ENCODE results near the gene SKOR1. TPM values are rescaled to one million over a fixed set of nuclear protein-coding genes. Genes with fewer than 3 reads are reported as not detected.
A peak's percentile ranks its signal among the peaks of the same experiment; 100 is the strongest.

The SKOR1 gene
- total RNA-seq, 5 donors from 2014 or later (not counting 1 experiment from before 2014, with no cell fraction given): 0.79 to 2.7 (median 1.3) TPM

GRCh38 chr15:67779549-67780111 lies 45.7 kb upstream of the SKOR1 start:
- WGBS (ENCODE audit: insufficient coverage): 80% methylated on average over 1 of the region's 6 CpGs
- Mint-ChIP-seq H3K4me1 (peaks cover 21 to 28% (median 26%) of the 10 kb centered on the region in 3 donors), H3K9me3 (no peaks in the 10 kb centered on the region), H3K27ac (no peak overlapping the region), H3K27me3 (no peaks in the 10 kb centered on the region), H3K36me3 (peaks cover 18% of the 10 kb centered on the region), H3K4me3 (no peak overlapping the region)
- Histone ChIP-seq H3K27me3 (replicated peaks in 1 of 2; ENCODE audit: control insufficient read depth in 2 of 2, extremely low read depth in 1 of 2, insufficient read depth in 2 of 2, low read length in 1 of 2) (no peaks in the 10 kb centered on the region), H3K36me3 (ENCODE audit: control insufficient read depth in 2 of 2, extremely low read depth in 1 of 2, insufficient read depth in 1 of 2, low read length in 1 of 2) (peaks cover 0 to under 1% of the 10 kb centered on the region in 2 donors), H3K27ac (ENCODE audit: low read length) (no peak overlapping the region), H3K4me1 (ENCODE audit: control insufficient read depth in 1 of 2, extremely low read depth in 1 of 2, insufficient read depth in 2 of 2, low read length in 2 of 2) (peaks cover 19 to 21% of the 10 kb centered on the region in 2 experiments), H3K4me3 (ENCODE audit: control insufficient read depth in 1 of 2, extremely low read depth in 1 of 2, low read length in 1 of 2) (no peak overlapping the region), H3K9me3 (no peaks in the 10 kb centered on the region)
- POLR2A ChIA-PET: interaction anchor here in 1 of 2 donors (0.7 kb wide), 1 partner anchor 98 kb away, joined by 3 read pairs; no protein-coding TSS in a partner anchor
- CTCF ChIA-PET: no interaction called here
- DNase-seq: no peak
- ATAC-seq (replicated peaks in 1 of 4): no peak

GRCh38 chr15:67781061-67781460 lies 44.2 kb upstream of the SKOR1 start:
- no peaks in the 10 kb centered on the region for H3K9me3 ChIP-seq
- Mint-ChIP-seq H3K27ac (no peak overlapping the region), H3K27me3 (no peaks in the 10 kb centered on the region), H3K9me3 (no peaks in the 10 kb centered on the region), H3K36me3 (peaks cover 12% of the 10 kb centered on the region), H3K4me1 (peaks cover 32 to 39% (median 37%) of the 10 kb centered on the region in 3 donors), H3K4me3 (no peak overlapping the region)
- H3K4me3 ChIP-seq (ENCODE audit: control insufficient read depth in 1 of 2, extremely low read depth in 1 of 2, low read length in 1 of 2): no peak overlapping the region
- H3K27ac ChIP-seq (ENCODE audit: low read length): no peak overlapping the region
- WGBS (ENCODE audit: insufficient coverage): 100% methylated on average over 1 of the region's 3 CpGs
- CTCF ChIA-PET: interaction anchor here in 1 of 2 donors (0.6 kb wide), 1 partner anchor 86 kb away, joined by 4 read pairs; no protein-coding TSS in a partner anchor
- DNase-seq (no peak), ATAC-seq (replicated peaks in 1 of 4) (no peak)
- H3K36me3 ChIP-seq (ENCODE audit: control insufficient read depth in 2 of 2, extremely low read depth in 1 of 2, insufficient read depth in 1 of 2, low read length in 1 of 2): no peaks in the 10 kb centered on the region
- H3K27me3 ChIP-seq (replicated peaks in 1 of 2; ENCODE audit: control insufficient read depth in 2 of 2, extremely low read depth in 1 of 2, insufficient read depth in 2 of 2, low read length in 1 of 2): no peaks in the 10 kb centered on the region
- POLR2A ChIA-PET: interaction anchor here in 1 of 2 donors (0.6 kb wide), 1 partner anchor 14 kb away, joined by 5 read pairs; no protein-coding TSS in a partner anchor
- peaks cover 21 to 31% of the 10 kb centered on the region in 2 experiments for H3K4me1 ChIP-seq (ENCODE audit: control insufficient read depth in 1 of 2, extremely low read depth in 1 of 2, insufficient read depth in 2 of 2, low read length in 2 of 2)

- ChIA-PET POLR2A (no interaction called here), CTCF (no interaction called here)
- H3K4me1 ChIP-seq (ENCODE audit: control insufficient read depth in 1 of 2, extremely low read depth in 1 of 2, insufficient read depth in 2 of 2, low read length in 2 of 2): peaks cover 21 to 31% of the 10 kb centered on the region in 2 experiments
- no peak overlapping the region for H3K4me3 Mint-ChIP-seq
- WGBS (ENCODE audit: insufficient coverage): 97% methylated on average over 5 of the region's 10 CpGs
- H3K9me3 ChIP-seq: no peaks in the 10 kb centered on the region
- H3K4me1 Mint-ChIP-seq: peaks cover 32 to 41% (median 40%) of the 10 kb centered on the region in 3 donors
- no peak for ATAC-seq (replicated peaks in 1 of 4)
- H3K36me3 ChIP-seq (ENCODE audit: control insufficient read depth in 2 of 2, extremely low read depth in 1 of 2, insufficient read depth in 1 of 2, low read length in 1 of 2): no peaks in the 10 kb centered on the region
- no peak overlapping the region for H3K4me3 ChIP-seq (ENCODE audit: control insufficient read depth in 1 of 2, extremely low read depth in 1 of 2, low read length in 1 of 2)
- no peak for DNase-seq
- no peaks in the 10 kb centered on the region for H3K9me3 Mint-ChIP-seq
- H3K27ac Mint-ChIP-seq: no peak overlapping the region
- no peaks in the 10 kb centered on the region for H3K27me3 Mint-ChIP-seq
- peaks cover 20% of the 10 kb centered on the region for H3K36me3 Mint-ChIP-seq
- no peaks in the 10 kb centered on the region for H3K27me3 ChIP-seq (replicated peaks in 1 of 2; ENCODE audit: control insufficient read depth in 2 of 2, extremely low read depth in 1 of 2, insufficient read depth in 2 of 2, low read length in 1 of 2)
- no peak overlapping the region for H3K27ac ChIP-seq (ENCODE audit: low read length)
Observed at GRCh38 chr15:67781907-67782690, 43.2 kb upstream of the SKOR1 start.

DNA sequence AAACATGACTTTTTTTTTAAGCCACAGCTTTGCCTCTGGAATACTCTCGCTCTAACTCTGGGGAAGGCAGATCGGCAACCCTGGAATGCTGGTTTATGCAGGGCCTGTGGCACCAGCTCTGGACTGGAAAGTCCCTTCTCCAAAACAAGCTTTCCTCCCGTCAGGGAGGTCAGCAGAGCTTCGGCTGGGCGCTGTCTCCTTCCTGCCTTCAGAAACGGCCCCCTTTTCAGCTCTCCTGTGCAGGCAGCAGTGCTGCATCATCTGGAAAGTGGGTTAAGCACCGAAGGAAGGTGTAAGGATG lies 42.7 kb upstream of the SKOR1 start:
- 79% methylated on average over 6 of the region's 7 CpGs for WGBS (ENCODE audit: insufficient coverage)

DNA sequence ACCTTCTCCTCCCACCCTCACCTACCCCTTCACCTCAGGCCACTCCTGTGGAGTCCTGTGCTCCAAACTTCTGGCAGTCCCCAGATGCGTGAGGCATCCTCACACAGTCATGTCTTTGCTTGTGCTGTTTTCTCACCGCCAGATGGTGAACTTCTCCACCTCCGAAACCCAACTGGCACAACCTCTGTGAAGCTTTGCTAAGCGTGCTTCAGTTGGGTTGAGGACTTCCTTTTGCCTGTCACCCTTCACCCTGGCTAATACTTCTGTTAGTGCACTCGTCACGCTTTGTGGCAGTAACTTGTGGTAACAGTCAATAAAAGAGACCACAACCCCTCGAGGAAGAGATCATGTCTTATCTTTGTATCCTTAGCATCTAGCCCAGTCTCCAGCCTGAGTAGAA lies 42.0 kb upstream of the SKOR1 start:
- H3K4me3 Mint-ChIP-seq: peak overlapping the region in 1 of 3 donors; percentile 53
- Histone ChIP-seq H3K4me1 (ENCODE audit: control insufficient read depth in 1 of 2, extremely low read depth in 1 of 2, insufficient read depth in 2 of 2, low read length in 2 of 2) (peaks cover 21 to 31% of the 10 kb centered on the region in 2 experiments), H3K27me3 (replicated peaks in 1 of 2; ENCODE audit: control insufficient read depth in 2 of 2, extremely low read depth in 1 of 2, insufficient read depth in 2 of 2, low read length in 1 of 2) (no peaks in the 10 kb centered on the region), H3K36me3 (ENCODE audit: control insufficient read depth in 2 of 2, extremely low read depth in 1 of 2, insufficient read depth in 1 of 2, low read length in 1 of 2) (no peaks in the 10 kb centered on the region), H3K27ac (ENCODE audit: low read length) (no peak overlapping the region), H3K4me3 (ENCODE audit: control insufficient read depth in 1 of 2, extremely low read depth in 1 of 2, low read length in 1 of 2) (peak overlapping the region in 1 of 2 donors; percentile 15), H3K9me3 (no peaks in the 10 kb centered on the region)
- DNase-seq: peak; percentile 29 to 75 (median 47)
- peaks cover 20% of the 10 kb centered on the region for H3K36me3 Mint-ChIP-seq
- 29% methylated on average over 1 of the region's 7 CpGs for WGBS (ENCODE audit: insufficient coverage)
- ChIA-PET CTCF (interaction anchor here in 1 of 2 donors (0.9 to 2.0 kb wide), 2 partner anchors 52 to 371 kb away, joined by 3 to 7 read pairs; no protein-coding TSS in a partner anchor), POLR2A (interaction anchor here in 1 of 2 donors (0.6 kb wide), 1 partner anchor 226 kb away, joined by 3 read pairs; no protein-coding TSS in a partner anchor)
- H3K9me3 Mint-ChIP-seq: no peaks in the 10 kb centered on the region
- ATAC-seq (replicated peaks in 1 of 4): peak; percentile 80 to 90 (median 88)
- no peaks in the 10 kb centered on the region for H3K27me3 Mint-ChIP-seq
- H3K4me1 Mint-ChIP-seq: peaks cover 32 to 41% (median 40%) of the 10 kb centered on the region in 3 donors
- H3K27ac Mint-ChIP-seq: peak overlapping the region; percentile 81 to 84

More for the DNA sequence above, 42.7 kb upstream of the SKOR1 start:
- Mint-ChIP-seq H3K4me3 (no peak overlapping the region), H3K4me1 (peaks cover 32 to 41% (median 40%) of the 10 kb centered on the region in 3 donors), H3K27ac (peak overlapping the region in 1 of 2 donors; percentile 46), H3K36me3 (peaks cover 20% of the 10 kb centered on the region), H3K27me3 (no peaks in the 10 kb centered on the region), H3K9me3 (no peaks in the 10 kb centered on the region)
- H3K4me1 ChIP-seq (ENCODE audit: control insufficient read depth in 1 of 2, extremely low read depth in 1 of 2, insufficient read depth in 2 of 2, low read length in 2 of 2): peaks cover 21 to 31% of the 10 kb centered on the region in 2 experiments
- H3K27me3 ChIP-seq (replicated peaks in 1 of 2; ENCODE audit: control insufficient read depth in 2 of 2, extremely low read depth in 1 of 2, insufficient read depth in 2 of 2, low read length in 1 of 2): no peaks in the 10 kb centered on the region
- no peaks in the 10 kb centered on the region for H3K36me3 ChIP-seq (ENCODE audit: control insufficient read depth in 2 of 2, extremely low read depth in 1 of 2, insufficient read depth in 1 of 2, low read length in 1 of 2)
- no peak overlapping the region for H3K27ac ChIP-seq (ENCODE audit: low read length)
- POLR2A ChIA-PET: no interaction called here
- ATAC-seq (replicated peaks in 1 of 4): no peak
- no peak overlapping the region for H3K4me3 ChIP-seq (ENCODE audit: control insufficient read depth in 1 of 2, extremely low read depth in 1 of 2, low read length in 1 of 2)
- CTCF ChIA-PET: interaction anchor here in 1 of 2 donors (2.0 kb wide), 1 partner anchor 53 kb away, joined by 7 read pairs; no protein-coding TSS in a partner anchor
- no peak for DNase-seq
- H3K9me3 ChIP-seq: no peaks in the 10 kb centered on the region

DNA sequence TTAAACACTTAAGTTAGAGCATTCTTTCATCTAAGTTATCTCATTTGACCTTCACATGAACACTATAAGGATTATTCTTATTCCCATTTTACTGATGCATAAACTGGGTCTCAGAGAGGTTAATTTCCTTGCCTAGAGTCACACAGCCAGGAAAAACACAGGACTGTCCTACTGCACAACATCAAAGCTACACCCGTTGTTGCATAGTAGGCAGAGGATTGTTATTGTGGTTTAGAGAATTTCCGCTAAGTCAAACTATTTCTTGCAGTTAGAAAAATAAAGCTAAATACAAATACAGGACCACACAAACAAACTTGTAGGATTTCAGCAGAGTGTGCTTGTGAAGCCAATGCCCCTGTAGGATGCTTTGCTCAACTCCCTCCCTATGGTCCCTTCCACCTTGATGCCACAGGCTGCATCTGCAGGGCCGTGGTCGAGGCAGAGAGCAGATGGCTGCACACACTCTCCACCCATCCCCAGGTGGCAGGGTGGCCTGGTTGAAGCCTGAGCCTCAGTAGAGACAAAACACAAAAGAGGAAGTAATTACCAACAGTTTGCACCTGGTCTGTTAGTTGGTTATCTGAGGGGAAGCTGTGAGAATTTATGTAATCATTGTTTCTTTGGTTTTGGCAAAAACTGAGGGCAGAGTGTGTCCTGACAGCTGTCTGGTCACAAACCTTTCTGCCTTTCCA lies 41.1 kb upstream of the SKOR1 start:
- ATAC-seq (replicated peaks in 1 of 4): peak in 3 of 4 experiments; percentile 38 to 50 (median 49)
- H3K27ac Mint-ChIP-seq: peak overlapping the region; percentile 69 to 86
- H3K4me1 Mint-ChIP-seq: peaks cover 32 to 41% (median 40%) of the 10 kb centered on the region in 3 donors
- Histone ChIP-seq H3K27ac (ENCODE audit: low read length) (peak overlapping the region; percentile 37), H3K4me1 (ENCODE audit: control insufficient read depth in 1 of 2, extremely low read depth in 1 of 2, insufficient read depth in 2 of 2, low read length in 2 of 2) (peaks cover 21 to 31% of the 10 kb centered on the region in 2 experiments), H3K9me3 (no peaks in the 10 kb centered on the region), H3K4me3 (ENCODE audit: control insufficient read depth in 1 of 2, extremely low read depth in 1 of 2, low read length in 1 of 2) (no peak overlapping the region), H3K36me3 (ENCODE audit: control insufficient read depth in 2 of 2, extremely low read depth in 1 of 2, insufficient read depth in 1 of 2, low read length in 1 of 2) (no peaks in the 10 kb centered on the region), H3K27me3 (replicated peaks in 1 of 2; ENCODE audit: control insufficient read depth in 2 of 2, extremely low read depth in 1 of 2, insufficient read depth in 2 of 2, low read length in 1 of 2) (no peaks in the 10 kb centered on the region)
- H3K36me3 Mint-ChIP-seq: peaks cover 21% of the 10 kb centered on the region
- no peaks in the 10 kb centered on the region for H3K9me3 Mint-ChIP-seq
- ChIA-PET POLR2A (interaction anchor here in 1 of 2 donors (0.6 kb wide), 1 partner anchor 26 kb away, joined by 3 read pairs; no protein-coding TSS in a partner anchor), CTCF (interaction anchor here in 1 of 2 donors (1.6 to 2.0 kb wide), 2 partner anchors 51 to 53 kb away, joined by 3 to 7 read pairs; no protein-coding TSS in a partner anchor)
- H3K4me3 Mint-ChIP-seq: peak overlapping the region in 2 of 3 donors; percentile 35 to 53
- no CpG with 5 or more reads among the region's 4 CpGs for WGBS (ENCODE audit: insufficient coverage)
- no peaks in the 10 kb centered on the region for H3K27me3 Mint-ChIP-seq
- peak in 7 of 35 experiments; percentile 8 to 42 (median 18) for DNase-seq
